ENCODE data around the gene NEURL1B. TPM values are rescaled to one million over a fixed set of nuclear protein-coding genes. Genes with fewer than 3 reads are reported as not detected.

The NEURL1B gene
- total RNA-seq, 6 experiments from 2014 or later: 2.0 to 8.6 (median 7.1) TPM

DNA sequence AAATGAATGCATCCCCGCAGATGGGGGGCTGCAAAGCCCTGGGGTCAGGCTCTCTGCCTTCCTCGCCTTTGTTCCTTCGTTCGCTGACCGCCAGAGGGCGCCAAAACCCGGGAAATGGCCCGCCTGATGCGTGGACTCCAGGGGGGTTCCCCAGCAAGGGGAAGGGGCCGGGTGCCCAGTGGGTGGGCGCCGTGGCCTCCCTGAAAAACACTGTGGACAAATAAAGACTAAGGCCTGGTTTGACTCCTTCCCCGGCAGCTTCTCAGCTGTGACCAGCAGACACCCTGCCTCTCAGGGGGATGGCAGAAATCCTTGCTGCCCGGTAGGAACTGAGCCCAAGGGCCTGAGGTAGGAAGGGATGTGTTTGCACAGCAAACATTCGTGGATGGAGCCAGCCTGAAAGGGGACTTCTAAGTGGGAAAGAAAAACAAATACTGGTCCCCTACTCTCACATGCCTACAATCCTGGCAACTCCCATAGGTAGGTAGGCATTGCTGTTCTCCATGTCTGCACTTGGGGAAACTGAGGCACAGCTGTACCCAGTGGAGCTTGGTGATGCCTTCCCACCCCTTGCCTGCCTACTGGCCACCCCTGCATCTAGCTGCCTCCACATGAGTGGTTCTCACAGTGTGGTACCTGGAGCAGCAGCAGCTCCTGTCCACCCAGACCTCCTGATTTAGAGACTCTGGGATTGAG is 72.2 kb downstream of the NEURL1B start:
- Mint-ChIP-seq H3K9me3 (no peaks in the 10 kb centered on the region), H3K36me3 (ENCODE audit: low read depth) (no peaks in the 10 kb centered on the region), H3K27me3 (ENCODE audit: insufficient read depth) (no peaks in the 10 kb centered on the region; the same call in none of the 2 replicates), H3K4me1 (ENCODE audit: low read depth) (peaks cover 39% of the 10 kb centered on the region), H3K27ac (no peak overlapping the region), H3K4me3 (no peak overlapping the region)
- TF ChIP-seq, protein P1, sequence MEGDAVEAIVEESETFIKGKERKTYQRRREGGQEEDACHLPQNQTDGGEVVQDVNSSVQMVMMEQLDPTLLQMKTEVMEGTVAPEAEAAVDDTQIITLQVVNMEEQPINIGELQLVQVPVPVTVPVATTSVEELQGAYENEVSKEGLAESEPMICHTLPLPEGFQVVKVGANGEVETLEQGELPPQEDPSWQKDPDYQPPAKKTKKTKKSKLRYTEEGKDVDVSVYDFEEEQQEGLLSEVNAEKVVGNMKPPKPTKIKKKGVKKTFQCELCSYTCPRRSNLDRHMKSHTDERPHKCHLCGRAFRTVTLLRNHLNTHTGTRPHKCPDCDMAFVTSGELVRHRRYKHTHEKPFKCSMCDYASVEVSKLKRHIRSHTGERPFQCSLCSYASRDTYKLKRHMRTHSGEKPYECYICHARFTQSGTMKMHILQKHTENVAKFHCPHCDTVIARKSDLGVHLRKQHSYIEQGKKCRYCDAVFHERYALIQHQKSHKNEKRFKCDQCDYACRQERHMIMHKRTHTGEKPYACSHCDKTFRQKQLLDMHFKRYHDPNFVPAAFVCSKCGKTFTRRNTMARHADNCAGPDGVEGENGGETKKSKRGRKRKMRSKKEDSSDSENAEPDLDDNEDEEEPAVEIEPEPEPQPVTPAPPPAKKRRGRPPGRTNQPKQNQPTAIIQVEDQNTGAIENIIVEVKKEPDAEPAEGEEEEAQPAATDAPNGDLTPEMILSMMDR (IDR thresholded peaks at IDR 0.05): peak; percentile 99
- no peak for DNase-seq

DNA sequence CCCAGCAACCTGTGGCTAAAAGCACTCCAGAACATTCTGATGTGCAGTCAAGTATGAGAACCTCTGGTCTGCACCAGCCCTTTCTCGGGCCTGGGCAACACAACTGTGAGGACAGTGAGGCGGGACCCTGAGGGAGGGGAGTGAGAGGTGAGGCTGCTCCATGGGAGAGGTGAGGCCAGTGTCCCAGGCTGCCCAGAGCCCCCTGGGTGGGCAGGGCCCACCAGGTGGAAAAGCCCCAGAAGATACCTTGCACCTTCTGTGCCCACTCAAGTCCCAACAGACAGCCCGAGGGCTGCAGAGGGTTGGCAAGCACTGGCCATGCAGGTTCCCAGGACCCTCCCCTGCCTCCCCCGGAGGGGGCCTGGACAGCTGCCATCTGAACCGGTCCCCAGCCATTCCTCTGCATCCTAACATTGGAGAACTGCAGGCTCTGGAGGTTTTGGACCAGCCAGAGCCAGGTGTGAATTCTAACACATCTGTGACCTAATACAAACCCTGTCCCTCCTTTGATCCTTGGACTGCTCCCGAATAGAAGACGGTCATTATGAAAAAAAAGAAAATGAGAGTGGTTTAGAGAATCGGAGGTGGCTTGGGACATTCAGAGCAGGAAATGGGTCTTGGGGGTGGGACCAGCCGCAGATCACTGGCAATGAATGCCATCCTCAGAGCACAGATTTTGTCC is 72.9 kb downstream of the NEURL1B start:
- no peak for DNase-seq
- TF ChIP-seq, protein P1 (IDR thresholded peaks at IDR 0.05): no peak
- no peaks in the 10 kb centered on the region for H3K36me3 Mint-ChIP-seq (ENCODE audit: low read depth)
- no peak overlapping the region for H3K4me3 Mint-ChIP-seq
- H3K27me3 Mint-ChIP-seq (ENCODE audit: insufficient read depth): no peaks in the 10 kb centered on the region; the same call in none of the 2 replicates
- H3K4me1 Mint-ChIP-seq (ENCODE audit: low read depth): peaks cover 39% of the 10 kb centered on the region
- H3K9me3 Mint-ChIP-seq: no peaks in the 10 kb centered on the region
- H3K27ac Mint-ChIP-seq: peak overlapping the region; percentile 66

DNA sequence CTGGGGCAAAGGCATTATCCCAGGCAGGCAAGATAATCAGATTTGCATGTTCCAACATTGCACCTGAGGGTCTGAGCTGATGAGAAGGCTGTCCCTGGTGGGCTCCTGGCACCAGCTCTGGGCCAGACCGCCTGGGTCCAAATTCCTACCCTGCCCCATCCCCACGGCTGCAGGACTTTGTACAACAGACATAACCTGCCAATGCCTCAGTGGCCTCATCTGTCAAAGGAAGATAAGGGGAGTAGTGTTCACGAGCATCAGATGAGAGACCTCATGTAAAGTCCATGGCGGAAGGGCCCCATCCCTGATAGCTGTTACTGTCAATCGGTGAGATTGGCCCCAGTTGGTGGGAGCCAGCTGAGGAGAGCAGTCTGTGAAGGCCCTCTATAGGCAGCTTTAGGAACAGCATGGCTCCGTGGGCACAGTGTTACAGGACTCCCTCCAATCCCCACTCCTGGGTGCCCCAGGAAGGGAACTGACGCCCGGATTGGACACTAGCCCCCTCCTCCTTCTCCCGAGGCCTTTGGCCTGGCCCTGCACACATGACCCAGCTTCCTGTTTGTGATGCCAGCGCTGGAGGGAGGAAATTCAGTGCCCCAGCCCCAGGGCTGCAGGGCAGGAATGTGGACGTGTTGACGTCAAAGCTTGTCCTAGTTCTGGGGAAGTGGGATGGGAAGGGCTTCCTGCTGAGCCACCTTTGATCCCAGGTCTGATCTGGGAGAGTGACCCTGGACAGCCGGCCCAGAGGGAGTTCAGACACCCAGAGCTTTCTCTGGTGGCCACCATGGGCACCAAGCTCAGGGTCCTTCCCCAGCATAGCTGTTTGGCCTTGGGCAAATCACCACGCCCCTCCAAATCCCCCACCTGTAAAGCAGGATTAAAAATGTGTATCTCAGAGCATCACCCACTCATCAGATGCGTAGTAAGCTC is 73.7 kb downstream of the NEURL1B start:
- H3K27ac Mint-ChIP-seq: peak overlapping the region; percentile 66
- peaks cover 39% of the 10 kb centered on the region for H3K4me1 Mint-ChIP-seq (ENCODE audit: low read depth)
- H3K27me3 Mint-ChIP-seq (ENCODE audit: insufficient read depth): no peaks in the 10 kb centered on the region; the same call in 1 of the 2 replicates
- TF ChIP-seq, protein P1 (IDR thresholded peaks at IDR 0.05): peak; percentile 92
- no peaks in the 10 kb centered on the region for H3K9me3 Mint-ChIP-seq
- peak; percentile 59 for DNase-seq
- H3K4me3 Mint-ChIP-seq: no peak overlapping the region
- no peaks in the 10 kb centered on the region for H3K36me3 Mint-ChIP-seq (ENCODE audit: low read depth)

DNA sequence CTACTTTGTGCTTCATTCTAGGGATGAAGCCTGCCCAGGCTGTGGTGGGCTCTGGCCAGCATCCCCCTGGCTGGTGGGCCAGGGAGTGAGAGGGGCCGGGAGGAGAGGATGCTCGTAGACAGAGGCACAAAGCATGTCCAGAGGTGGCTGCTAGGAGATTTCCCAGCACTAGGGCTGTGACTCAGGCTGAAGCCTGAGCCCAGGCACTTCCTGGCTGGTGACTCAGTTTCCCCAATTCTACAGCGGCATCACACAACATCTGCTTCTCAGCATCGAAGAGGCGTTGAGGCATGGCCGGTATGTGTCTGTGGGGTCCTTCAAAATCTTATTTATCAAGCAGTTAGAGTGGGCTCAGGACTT is 74.3 kb downstream of the NEURL1B start:
- no peaks in the 10 kb centered on the region for H3K36me3 Mint-ChIP-seq (ENCODE audit: low read depth)
- peaks cover 37% of the 10 kb centered on the region for H3K4me1 Mint-ChIP-seq (ENCODE audit: low read depth)
- H3K27me3 Mint-ChIP-seq (ENCODE audit: insufficient read depth): no peaks in the 10 kb centered on the region; the same call in 1 of the 2 replicates
- H3K27ac Mint-ChIP-seq: peak overlapping the region; percentile 66
- no peak overlapping the region for H3K4me3 Mint-ChIP-seq
- no peaks in the 10 kb centered on the region for H3K9me3 Mint-ChIP-seq
- no peak for DNase-seq
- TF ChIP-seq, protein P1 (IDR thresholded peaks at IDR 0.05): no peak

DNA sequence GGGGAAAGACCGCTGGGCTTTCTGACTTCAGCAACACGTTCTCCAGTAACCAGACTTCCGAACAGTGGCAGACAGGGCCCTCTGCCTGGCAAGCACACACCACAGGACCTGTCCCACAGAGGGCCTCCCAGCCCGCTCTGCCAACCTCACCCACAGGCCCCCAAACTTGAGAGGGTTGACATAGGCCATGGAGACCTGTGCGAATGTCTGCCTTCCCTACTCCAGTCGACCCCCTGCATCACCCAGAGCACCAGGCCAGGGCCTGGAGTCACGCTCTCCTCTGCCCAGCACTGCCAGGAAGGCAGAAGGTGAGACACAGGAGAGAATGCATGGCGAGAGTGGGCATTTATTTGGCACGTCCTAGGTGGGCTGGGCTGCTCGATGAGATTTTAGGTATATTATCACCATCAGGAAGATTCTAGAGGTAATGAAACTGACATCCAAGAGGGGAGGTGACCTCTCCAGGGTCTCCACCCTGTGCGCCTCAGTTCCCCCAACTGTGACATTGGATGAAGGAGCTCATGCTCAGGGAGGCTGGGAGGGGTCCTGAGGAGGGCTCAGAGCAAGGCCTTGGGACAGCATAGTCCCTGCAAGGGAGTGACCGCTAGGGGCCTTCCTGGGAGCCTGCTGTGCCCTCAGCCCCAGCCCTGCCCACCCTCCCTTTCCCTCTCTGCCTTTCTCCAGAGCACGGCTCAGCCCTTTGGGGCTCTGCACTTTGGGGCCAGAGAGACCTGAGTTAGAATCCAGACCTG is 75.0 kb downstream of the NEURL1B start:
- Mint-ChIP-seq H3K27me3 (ENCODE audit: insufficient read depth) (no peaks in the 10 kb centered on the region; the same call in 1 of the 2 replicates), H3K4me3 (no peak overlapping the region), H3K36me3 (ENCODE audit: low read depth) (no peaks in the 10 kb centered on the region), H3K4me1 (ENCODE audit: low read depth) (peaks cover 32% of the 10 kb centered on the region), H3K9me3 (no peaks in the 10 kb centered on the region), H3K27ac (peak overlapping the region; percentile 56)
- DNase-seq: no peak
- TF ChIP-seq, protein P1 (IDR thresholded peaks at IDR 0.05): no peak
